HG02798 (cell line): ENCODE data around the gene TEAD1.
A peak's percentile ranks its signal among the peaks of the same experiment; 100 is the strongest.

ENCODE experiments used
- ATAC-seq: cut with Tn5 transposase; IDR thresholded peaks from one replicate; pipeline ENCODE4 v1.9.1; 2021; ENCODE audit warnings: mild to moderate bottlenecking; ENCODE audit not compliant: unreplicated experiment, poor library complexity

TEAD1 gene

DNA sequence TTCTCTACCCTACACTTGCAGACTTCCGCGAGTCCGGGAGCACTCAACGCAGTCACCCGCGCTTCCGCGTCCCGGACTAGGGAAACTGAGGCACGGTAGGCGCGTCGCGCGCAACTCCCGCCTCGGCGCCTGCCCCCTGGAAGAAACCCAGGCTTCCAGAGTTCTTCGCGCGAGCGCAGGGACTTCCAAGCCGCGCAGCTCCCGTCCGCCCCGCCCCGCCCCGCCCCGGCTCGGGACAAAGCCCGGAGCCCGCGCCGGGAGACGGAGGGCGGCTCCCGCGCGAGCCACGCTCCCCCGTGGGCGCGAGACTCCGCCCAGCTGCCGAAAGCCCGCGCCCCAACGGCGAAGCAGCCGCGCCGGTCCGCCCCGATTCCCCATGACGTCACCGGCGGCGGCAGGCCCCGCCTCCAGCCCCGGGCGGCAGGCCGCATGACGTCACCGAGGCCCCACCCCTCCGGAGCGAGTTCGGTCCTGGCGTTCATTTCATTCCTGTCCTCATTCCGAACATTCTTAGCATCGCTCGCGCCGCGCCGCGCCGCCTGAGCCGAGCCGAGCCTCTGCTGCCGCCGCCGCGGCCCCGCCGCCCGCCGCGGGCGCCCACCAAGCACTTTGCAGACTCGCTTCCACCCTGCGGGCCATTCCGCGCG lies at the start of gene TEAD1:
Gene TEAD1 (plus strand): TSS at position 498 of the 647 bp plus-strand sequence.
- peak; percentile 88 for ATAC-seq

DNA sequence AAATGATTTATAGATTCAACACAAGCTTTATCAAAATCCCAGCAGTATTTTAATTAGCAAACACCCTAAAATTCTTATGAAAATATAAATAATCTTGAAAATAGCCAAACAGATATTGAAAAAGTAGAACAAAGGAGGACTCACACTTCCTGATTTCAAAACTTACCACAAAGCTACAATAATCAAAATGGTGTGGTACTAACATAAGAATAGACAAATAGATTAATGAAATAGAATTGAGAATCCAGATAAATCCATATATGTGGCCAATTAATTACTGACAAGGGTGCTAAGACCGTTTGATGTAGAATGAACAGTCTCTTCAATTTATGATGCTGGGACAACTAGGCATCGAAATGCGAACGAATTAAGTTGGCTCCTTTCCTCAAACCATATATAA lies 49.6 kb upstream of the TEAD1 start:
- ATAC-seq: no peak

DNA sequence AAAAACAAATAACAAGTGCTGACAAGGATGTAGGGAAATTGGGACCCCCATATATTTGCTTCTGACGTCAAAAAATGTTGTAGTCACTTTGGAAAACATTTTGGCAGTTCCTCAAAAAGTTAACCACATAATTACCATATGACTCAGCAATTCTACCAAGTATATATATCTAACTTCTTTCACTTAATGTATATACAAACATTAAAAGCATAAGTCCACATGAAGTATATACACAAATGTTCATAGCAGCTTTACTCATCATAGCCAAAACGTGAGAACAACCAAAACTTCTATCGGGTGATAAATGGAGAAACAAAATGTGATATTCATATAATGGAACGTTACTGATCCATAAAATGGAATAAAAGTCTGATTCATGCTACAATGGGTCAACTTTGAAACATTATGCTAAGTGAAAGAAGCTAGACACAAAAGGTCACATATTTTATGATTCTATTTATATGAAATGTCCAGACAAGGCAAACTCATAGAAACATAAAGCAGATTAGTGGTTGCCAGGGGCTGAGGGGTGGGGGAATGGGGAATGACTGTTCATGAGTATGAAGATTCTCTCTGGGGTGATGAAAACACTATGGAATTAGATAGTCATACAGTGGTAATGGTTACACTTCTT lies 48.7 kb upstream of the TEAD1 start:
- ATAC-seq: no peak

DNA sequence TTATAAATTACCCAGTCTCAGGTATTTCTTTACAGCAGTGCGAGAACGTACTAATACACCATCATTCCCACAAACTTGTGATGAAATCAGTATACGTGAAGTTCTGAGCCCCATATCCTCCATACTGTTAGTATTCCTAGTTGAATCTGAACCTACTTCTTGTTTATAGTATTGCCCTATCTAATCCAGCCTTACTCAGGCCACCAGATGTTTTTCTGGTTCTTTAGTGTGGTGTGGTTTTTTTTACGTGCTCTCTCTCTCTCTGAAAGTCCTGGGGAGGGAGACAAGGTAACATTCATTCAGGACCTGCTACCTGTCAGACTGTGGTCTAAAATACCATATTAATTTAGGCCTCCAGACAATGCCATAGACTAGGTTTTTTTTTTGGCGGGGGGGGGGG lies 47.6 kb upstream of the TEAD1 start:
- no peak for ATAC-seq

DNA sequence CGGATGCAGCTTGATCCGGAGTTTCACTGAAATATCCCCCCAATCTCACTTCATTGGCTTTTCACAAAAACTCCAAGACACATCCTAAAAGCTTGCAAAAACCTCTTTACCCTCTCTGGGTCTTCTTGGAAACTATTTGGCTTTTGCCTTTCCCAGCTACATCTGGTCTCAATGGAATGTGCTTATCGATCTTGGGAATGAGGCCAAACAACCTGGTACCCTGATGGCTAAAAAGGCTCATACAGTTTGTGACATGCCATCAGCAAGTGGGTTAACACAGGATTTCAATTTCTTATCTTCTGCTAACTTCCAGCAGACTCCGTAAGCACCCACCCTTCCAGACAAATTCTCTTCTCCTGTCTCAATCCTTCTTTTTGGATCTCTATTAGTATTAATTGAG lies 45.9 kb upstream of the TEAD1 start:
- no peak for ATAC-seq

DNA sequence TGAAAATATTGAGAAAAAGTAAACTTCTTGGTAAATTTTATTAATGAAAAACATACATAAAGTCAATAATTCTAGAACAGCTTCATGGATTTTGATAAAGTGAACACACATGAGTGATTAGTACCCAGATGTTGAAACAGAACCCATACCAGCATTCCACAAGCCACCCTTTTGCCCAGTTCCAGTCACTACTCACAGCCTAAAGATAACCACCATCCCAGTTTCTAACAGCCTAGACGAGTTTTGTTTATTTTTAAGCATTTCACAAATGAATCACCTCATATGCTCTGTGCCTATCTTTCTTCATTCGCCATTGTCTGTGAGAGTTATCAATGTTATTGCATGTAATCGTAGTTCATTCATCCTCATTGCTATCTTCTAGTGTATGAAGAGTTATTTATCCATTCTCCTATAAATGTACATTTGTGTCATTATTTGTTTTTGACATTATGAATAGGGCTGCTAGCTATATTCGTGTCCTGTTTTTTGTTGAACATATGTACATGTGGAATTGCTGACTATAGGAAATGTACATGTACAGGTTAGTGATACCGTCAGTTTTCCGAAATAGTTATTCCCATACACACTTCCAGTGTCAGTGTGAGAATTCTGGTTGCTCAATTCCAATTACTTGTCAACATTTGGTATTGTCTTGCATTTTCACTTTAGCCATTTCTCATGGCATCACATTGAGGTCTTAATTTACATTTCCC lies 44.5 kb upstream of the TEAD1 start:
- ATAC-seq: no peak

DNA sequence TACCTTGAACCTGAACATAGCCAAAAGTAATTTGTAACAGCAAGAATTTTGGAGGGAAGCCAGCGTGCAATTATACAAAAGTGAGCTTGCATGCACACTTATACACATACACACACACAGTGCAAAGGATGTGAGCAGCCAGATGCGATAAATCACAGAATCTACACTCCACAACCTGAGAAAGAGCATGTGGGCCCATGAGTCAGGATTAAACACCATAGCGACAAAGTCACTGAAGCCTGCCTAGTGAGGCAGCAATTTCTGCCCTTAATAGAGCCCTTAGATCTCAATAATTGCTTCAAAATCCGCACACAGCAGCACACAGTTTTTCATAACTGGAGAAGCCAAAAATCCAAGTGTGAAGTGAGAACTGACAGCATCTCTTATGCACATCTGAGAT lies 42.6 kb upstream of the TEAD1 start:
- no peak for ATAC-seq

DNA sequence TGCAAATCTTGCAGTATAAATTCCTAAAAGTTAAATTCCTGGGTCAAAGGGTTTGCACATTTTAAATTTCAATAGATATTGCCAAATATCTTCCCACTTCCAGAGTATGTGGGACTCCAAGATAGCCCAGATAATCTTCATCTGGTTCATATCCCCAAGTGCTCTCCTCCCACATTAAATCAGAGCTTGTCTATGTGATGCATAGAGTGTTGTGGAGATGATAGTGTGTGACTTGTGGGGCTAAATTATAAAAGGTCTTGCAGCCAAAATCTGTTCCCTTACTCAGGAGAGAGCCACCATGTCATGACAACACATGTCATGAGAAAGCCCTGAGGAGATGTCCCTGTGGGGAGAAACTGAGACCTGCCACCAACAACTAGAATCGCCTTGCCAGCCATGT lies 39.9 kb upstream of the TEAD1 start:
- ATAC-seq: no peak

DNA sequence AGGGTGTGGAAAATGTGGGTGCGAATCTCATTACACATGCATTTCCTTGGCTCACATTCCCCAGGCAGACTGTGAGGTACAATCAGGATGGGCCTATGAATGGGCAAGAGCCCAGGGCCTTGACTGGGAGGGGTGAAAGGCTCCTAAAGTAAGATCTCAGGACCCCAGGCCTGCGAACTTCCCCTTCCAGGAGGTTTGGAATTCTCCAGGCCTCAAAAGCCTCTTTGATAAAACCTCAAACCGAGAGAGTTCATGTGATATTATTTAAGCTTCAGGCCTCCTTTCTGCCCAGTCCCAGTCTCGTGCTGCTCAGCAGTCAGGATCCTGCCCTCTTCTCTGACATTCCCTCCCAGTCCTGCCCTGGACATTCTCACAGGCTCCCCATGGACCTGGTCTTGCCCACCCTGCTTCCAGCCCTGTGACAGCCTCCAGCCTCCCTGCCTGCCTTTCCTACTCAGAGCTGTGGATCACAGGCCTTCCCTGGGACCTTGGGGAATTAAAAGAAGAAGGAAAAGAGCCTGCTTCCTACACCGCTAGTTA lies 37.3 kb upstream of the TEAD1 start:
- ATAC-seq: no peak

DNA sequence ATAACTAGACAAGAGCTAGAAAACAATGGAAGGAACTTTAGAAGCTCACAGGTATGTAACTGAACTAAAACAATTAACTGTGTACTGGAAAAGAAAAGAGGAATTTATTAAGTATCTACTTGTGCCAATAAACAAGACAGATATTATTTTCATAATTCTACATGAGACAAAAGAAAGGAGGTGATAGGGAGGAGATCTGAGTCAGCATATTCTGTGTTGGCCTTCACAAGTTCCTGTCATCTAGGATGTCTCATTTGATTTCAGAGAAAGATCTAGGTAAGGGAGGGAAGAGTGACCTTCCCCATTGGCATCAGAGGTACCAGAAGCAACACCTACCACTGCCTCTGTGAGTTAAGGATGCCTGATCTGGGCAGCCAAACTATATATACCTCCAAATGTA lies 34.8 kb upstream of the TEAD1 start:
- ATAC-seq: no peak

DNA sequence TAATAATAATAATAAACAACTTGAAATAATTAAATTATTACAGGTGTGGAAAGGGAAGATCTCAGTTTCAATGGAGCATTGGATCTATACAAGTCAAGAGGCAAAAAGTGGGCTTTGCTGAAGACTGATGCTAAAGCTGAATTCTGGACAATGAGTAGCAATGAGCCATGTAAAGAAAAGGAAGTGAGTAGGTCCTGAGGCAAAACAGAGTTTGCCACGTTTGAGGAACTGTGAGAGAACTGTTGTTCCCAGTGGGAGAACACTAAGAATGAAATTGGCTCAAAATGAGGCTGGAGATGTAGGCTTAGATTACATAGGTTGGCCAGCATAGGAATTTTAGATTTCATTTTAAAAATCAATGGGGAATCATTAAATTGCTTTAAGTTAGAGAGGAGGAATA lies 33.9 kb upstream of the TEAD1 start:
- ATAC-seq: no peak

DNA sequence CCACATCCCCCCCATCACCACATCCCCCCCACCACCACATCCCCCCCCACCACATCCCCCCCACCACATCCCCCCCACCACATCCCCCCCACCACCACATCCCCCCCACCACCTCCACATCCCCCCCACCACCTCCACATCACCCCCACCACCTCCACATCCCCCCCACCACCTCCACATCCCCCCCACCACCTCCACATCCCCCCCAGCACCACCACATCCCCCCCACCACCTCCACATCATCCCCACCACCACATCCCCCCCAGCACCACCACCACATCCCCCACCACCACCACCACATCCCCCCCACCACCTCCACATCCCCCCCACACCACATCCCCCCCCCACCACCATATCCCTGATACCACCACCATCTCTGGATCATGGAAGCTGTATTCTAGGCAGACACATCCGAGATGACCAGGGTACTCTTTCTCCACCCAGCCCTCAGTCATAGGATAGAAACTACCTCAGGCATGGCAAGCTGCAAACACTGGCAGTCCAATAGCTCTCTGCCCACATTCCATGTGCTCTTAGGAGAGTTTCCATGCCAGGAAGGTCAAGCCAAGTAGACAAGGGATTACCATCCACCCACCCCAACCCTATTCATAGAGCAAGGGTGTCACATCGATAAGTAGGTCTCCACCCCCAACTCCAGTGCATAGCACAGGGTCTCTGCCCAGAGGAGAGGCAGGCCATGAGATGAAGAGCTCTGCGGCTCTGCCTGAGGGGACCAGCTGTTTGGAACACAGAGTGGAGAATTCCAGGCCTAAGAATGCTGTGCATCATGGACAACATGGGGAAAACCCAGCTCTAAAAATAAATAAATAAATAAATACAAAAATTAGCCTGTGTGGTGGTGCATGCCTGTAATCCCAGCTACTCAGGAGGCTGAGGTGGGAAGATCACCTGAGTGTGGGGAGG lies 33.0 kb upstream of the TEAD1 start:
- ATAC-seq: no peak

DNA sequence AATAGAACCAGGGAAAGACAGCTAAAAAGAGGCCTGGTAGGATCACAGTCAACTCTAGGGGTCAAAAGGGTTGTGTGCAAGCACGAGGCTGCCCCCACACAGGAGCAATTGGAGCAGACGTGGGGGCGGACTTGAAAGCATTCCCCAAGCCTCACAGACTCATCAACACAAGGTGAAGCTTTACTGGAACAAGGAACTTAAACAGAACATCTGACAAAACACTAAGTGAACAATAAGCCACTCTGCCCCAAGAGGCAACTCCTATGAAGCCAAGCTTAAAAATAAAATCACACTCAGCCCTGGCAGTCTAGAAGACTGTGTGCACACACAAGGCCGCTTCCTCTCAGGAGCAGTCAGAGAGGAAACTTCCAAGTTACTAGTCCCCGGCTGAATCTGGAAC lies 32.2 kb upstream of the TEAD1 start:
- ATAC-seq: no peak

DNA sequence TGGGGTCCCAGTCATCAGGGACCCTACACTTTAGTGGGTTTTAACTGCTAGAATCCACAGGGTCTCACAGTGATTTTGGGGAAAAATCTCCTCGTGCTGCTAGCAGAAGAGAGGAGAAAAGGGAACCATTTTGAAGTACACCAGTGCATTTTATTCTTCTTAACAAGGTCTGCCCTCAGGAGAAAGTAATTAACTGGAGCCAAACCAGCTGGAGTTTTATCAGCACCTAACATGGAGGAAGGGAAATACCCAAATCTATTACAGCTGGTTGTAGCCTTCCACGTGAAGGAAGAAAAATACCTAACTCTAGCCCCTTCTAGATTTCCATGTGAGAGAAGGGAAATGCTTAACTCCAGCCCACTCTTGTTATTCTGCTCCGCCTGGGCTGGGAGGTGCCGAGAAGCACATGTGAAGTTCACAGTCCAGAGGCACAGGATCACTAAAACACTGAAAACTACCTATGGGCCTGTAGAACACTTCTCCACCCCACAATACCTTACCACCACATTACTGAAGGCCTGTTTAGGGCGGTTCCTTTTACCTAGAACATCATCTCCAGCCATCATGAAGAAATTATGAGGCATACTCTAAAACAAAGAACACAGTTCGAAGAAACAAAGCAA lies 31.3 kb upstream of the TEAD1 start:
- ATAC-seq: no peak

DNA sequence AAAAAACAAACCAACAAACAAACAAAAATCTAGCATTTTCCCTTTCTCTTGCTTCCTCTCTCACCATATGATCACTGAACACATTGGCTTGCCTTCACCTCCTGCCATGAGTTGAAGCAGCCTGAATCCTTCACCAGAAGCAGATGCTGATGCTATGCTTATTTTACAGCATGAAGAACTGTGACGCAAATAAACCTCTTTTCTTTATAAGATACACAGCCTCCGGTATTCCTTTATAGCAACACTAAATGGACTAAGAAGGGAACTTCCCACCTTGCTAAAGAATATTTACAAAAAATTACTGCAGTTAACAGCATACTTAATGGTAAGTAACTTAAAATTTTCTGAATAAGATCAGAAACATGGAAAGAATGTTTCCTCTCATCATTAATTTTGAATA lies 27.7 kb upstream of the TEAD1 start:
- no peak for ATAC-seq

DNA sequence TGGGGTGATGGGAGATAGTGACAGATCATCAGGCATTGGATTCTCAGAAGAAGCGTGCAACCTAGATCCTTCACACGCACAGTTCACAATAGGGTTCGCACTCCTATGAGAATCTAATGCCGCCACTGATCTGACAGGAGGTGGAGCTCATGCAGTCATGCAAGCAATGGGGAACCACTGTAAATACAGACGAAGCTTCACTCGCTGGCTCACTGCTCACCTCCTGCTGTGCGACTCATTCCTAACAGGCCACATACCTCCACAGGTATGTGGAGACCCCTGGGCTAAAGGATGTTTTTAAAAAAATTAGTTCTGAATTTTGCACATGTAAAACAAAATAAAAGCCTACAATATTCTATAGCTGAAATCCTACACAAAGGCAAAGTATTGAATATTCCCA lies 20.5 kb upstream of the TEAD1 start:
- ATAC-seq: no peak

DNA sequence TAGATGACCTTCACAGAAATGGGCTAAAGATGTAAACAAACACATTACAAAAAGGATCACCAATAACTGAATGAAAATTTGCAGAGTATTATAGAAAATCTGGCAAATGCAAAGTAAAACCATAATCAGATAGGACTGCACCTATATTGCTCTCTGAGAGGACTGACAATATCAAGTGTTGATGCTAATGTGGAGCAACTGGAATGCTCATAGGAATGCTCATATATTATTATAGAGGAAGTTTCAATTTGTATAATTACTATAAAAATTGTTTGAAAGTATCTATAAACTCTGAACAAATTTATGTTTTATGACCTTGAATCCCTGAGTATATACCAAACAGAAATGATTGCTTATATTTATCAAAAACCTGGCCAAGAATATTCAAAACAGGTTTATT lies 18.4 kb upstream of the TEAD1 start:
- no peak for ATAC-seq

DNA sequence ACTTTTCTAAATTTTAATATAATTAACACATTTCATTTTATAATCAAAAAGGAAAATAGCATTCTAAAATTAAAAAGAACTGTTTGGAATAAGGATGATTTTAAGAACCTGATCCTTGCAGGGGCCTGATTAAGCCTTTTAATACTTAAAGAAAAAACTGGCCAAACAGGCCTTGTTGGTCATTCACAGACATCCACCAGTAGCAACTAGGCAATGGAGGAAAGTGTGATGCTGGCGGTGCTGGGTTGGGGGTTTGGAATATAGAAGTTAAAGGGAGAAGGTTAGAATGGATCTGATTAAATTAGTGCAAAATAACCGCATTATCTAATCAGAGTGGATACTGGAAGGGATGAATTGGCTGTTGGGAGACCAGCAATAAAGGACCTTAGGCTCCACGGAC lies 16.9 kb upstream of the TEAD1 start:
- ATAC-seq: no peak

DNA sequence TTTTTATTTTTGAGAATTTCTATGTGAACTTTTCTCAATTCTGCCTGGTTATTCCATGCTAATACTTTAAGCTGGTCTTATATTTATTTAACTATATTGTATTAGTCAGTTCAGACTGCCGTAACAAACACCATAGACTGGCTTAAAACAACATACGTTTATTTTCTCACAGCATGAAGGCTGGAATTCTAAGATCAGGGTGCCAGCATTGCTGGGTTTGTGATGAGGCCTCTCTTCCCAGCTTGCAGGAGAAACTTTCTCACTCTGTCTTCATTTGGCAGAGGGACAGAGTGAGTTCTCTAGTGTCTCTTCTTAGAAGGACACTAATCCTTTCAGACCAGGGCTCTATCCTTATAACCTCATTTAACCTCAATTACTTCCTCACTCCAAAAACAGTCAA lies 16.2 kb upstream of the TEAD1 start:
- ATAC-seq: no peak

DNA sequence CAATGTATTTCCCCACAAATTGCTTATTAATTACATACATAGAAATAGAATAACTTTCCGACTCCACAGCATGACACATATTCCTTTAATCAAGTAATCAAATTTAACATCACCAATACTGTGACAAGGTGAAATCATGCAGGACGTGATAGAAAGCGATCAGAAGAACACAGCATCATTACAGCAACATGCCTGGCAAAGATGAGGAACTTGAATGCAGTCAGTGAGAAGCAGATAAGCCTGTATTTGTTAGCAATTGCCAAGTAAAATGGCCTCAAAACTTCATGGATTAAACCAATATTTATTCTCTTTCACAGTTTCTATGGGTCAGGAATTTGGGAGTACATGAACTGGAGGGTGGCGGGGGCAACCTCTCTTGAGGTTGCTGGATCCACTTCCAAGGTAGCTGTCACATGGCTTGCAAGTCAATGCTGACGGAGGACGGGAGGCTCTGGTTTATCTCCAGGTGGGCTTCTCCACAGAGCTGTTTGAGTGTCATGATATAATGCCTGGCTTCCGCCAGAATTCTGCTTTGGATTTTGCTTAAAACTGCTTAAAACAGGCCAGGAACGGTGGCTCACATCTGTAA lies 12.0 kb upstream of the TEAD1 start:
- ATAC-seq: no peak
